LNCAP (cell line): ENCODE data around the gene SLC38A8.

Experiments
- TF ChIP-seq, protein P1 (sequence below): fragments of 450-650 bp; IDR thresholded peaks from 2 replicates; pipeline ENCODE4 v1.5.1; 2017; ENCODE audit warnings: mild to moderate bottlenecking

The SLC38A8 gene

GRCh38 chr16:84068041-84068440 is 25.4 kb upstream of the SLC38A8 start:
- TF ChIP-seq, protein P1, sequence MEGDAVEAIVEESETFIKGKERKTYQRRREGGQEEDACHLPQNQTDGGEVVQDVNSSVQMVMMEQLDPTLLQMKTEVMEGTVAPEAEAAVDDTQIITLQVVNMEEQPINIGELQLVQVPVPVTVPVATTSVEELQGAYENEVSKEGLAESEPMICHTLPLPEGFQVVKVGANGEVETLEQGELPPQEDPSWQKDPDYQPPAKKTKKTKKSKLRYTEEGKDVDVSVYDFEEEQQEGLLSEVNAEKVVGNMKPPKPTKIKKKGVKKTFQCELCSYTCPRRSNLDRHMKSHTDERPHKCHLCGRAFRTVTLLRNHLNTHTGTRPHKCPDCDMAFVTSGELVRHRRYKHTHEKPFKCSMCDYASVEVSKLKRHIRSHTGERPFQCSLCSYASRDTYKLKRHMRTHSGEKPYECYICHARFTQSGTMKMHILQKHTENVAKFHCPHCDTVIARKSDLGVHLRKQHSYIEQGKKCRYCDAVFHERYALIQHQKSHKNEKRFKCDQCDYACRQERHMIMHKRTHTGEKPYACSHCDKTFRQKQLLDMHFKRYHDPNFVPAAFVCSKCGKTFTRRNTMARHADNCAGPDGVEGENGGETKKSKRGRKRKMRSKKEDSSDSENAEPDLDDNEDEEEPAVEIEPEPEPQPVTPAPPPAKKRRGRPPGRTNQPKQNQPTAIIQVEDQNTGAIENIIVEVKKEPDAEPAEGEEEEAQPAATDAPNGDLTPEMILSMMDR, result no peak

DNA sequence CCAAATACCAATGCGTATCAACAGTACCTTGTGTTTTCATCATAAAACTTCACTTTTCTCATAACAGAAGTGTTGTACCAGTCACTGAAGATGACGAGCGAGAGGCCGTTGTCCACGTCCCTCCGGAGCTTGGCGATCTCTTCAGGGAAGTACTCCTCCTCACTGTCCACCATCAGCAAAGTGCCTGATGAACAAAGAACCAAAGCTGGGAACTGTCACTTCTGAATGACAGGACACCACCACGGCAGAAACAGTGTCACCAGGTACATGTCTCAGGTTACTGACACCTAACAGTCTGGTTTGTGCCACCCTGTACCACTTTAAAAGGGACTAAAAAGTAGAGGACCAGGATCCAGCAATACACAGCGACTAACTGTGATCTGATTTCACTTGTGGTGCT is 25.0 kb upstream of the SLC38A8 start:
- TF ChIP-seq, protein P1, result no peak

DNA sequence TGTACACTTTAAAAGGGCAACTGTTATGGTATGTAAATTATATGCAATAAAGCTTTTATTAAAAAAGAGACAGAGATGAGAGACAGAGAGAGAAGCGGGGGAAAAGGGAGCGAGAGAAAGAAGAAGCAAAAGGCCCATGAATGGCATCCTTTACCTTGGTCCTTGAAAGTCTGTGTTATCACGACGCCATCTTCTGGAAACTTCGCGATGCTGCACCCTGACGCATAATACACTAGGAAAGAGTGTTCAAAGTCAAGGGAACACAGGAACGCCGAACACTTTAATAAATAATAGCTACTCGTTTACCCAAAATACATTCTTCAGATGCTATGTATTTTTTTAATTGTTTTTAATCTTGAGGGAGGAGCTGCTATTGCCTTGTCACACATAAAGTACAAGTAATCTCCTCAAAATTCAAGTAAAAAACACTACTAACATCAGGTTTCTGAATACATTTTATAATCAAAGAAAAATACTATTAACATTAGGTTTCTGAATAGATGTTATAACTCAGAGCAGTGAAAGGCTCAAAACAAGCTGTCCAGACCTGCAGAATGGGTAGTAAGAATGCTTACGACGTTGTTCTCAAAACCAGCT is 23.0 kb upstream of the SLC38A8 start:
- TF ChIP-seq, protein P1, result peak; percentile 81

GRCh38 chr16:84063980-84064379 is 21.4 kb upstream of the SLC38A8 start:
- TF ChIP-seq, protein P1, result no peak

- TF ChIP-seq, protein P1, result peak; percentile 98
Measured at GRCh38 chr16:84062734-84063640, 20.4 kb upstream of the SLC38A8 start.

DNA sequence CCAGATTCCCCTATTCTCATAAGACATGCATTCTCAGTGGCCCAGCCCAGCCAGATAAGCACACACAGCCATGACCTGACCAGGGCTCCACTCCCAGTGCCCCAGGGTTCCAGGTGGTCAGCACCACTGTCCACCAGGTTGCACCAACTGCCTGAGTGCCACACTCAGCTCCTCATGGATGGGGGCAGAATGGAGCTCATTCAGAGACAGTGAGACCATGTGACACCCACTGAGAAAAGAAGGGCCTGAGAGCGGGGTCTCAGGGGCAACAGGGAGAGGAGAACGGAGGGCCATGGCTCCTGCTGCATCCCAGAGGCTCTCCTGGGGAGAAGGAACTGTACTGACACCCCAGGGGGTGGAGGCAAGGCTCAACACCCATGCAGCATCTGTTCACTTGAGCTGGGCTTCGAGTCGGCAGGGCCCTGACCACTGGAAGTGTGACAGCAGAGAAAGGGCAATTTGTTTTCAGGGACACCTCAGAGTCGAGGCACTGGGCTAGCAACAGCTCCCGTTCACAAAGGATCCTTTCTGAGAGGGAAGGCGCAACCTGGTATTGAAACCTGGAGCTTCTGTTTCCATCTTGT is 18.7 kb upstream of the SLC38A8 start:
- TF ChIP-seq, protein P1, result no peak

DNA sequence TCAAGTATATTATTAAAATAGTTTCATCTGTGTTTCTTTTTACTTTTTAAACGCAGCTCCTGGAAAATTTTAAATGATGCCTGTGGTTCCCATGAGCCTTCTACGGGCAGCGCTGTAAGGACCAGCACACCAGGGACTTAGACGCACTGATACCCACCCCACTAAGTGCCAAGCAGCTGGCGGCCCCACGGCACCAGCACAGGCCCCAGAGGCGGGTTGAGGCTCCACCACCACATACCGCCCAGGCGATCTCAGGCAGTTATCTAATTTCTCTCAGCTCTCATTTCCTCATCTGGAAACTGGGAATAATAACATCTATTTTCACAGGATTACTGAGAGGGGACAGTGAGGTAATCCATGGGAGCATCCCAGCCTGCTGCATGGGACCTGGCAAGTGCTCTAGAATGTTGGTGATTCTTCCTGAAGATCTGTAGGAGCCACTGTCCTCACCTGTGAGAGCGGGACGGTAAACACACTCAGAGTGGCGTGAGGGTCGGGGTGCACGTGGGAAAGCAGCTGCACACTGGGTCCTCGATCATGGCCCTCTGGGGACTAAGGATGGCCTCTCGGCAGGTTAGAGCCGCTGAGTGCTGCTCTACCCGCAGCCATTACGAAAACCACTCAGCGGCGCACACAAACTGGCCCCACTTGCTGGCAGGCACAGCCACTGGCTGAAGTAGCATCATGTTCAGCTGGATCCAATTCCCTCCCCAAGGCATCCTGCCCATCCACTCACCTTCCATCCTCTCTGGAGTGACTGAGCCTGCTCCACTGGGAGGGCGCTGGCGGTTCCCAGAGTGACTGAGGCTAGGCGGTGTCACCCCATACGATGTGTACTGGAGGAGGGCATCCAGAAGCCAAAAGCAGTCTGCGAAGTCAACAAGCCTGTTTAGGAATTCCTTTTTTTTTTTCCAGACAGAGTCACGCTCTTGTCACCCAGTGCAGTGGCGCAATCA is 17.6 kb upstream of the SLC38A8 start:
- TF ChIP-seq, protein P1, result no peak
